Measurements from ENCODE around the gene NFIA.

The NFIA gene

DNA sequence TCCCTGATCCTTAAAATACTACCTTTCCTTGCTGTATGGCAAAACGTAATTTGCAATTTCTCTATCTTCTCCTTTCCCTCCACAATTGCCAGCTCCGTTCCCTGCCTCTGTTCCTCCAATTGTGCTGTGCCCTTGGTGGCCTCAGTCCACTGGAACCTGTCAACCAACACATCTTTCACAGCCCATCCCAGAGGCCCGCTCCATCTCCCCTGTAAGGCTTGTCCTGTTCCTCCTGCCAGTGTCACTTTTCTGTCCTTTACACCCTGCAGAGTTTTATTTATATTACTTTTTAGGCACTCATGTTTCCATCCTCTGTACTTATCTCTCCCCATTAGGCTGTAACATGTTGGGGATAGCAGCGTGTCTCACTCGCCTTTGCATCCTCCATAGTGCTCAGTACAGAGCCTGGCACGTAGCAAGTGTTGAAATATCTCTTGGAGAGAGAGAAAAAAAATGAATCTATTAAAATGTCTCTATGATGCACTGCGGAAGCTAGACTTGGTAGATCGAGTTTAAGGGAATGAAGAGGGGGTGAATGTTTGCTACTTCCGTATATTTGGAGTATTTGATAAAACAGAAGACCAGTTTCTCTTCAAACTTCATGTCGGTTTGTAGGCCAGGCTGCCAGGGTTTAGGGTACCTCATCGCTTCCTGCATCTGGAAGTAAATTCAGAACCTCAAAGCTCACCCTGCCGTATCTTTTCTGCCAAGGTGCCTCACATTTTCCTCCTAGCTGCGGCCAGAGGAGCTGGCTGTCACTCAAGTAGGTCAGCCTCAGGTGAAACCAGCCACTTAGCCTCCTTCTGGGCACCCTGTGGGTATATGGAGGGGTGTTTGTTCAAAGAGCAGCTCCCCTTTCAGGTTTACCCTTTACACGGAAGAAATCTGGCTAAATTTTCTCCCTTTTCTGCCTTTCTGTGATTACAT, 338.8 kb downstream of the NFIA start:
- H3K23ac ChIP-seq (ENCODE audit: low read length in 2 of 2): no peak overlapping the region
- no peak overlapping the region for H2AK5ac ChIP-seq (ENCODE audit: low read length, severe bottlenecking)
- no peak overlapping the region for H2BK15ac ChIP-seq (ENCODE audit: low read depth, poor library complexity, severe bottlenecking)
- no peaks in the 10 kb centered on the region for H3K27me3 ChIP-seq (ENCODE audit: control insufficient read depth in 1 of 2, insufficient read depth in 1 of 2, low read length in 2 of 2)
- no peaks in the 10 kb centered on the region for H3K4me1 ChIP-seq (ENCODE audit: control insufficient read depth, insufficient read depth, low read depth, low read length)
- H3K18ac ChIP-seq (ENCODE audit: low read depth in 1 of 2, low read length in 2 of 2): no peak overlapping the region
- no peak overlapping the region for H3K14ac ChIP-seq (ENCODE audit: low read length in 2 of 2)
- no peak overlapping the region for H2BK5ac ChIP-seq (ENCODE audit: low read depth, low read length, poor library complexity, severe bottlenecking)
- no peak overlapping the region for H3K4ac ChIP-seq (ENCODE audit: low read depth in 1 of 2, low read length in 2 of 2)
- H3K4me2 ChIP-seq (ENCODE audit: low read length, poor library complexity, severe bottlenecking): no peak overlapping the region
- 91% methylated on average over 13 of the region's 14 CpGs for WGBS
- H3K27ac ChIP-seq (ENCODE audit: low read length, poor library complexity, severe bottlenecking): no peak overlapping the region
- H3K4me3 ChIP-seq (ENCODE audit: insufficient read depth in 1 of 2, low read depth in 1 of 2, low read length in 2 of 2): no peak overlapping the region
- H4K8ac ChIP-seq (ENCODE audit: low read length): no peak overlapping the region
- H3K36me3 ChIP-seq (ENCODE audit: control insufficient read depth in 1 of 2, insufficient read depth in 2 of 2, low read depth in 1 of 2, low read length in 2 of 2): peaks cover 0 to 3% of the 10 kb centered on the region in 2 experiments
- no peak overlapping the region for H4K91ac ChIP-seq (ENCODE audit: low read length)
- no peak overlapping the region for H2AFZ ChIP-seq (ENCODE audit: low read depth, low read length)
- DNase-seq: no peak
- H2BK12ac ChIP-seq (ENCODE audit: low read length in 2 of 2): no peak overlapping the region
- H3K9ac ChIP-seq (ENCODE audit: low read length): no peak overlapping the region
- H2BK120ac ChIP-seq (ENCODE audit: low read depth, low read length): no peak overlapping the region
- no peaks in the 10 kb centered on the region for H3K9me3 ChIP-seq (ENCODE audit: control insufficient read depth, low read length)
- no peaks in the 10 kb centered on the region for H3K79me1 ChIP-seq (replicated peaks; ENCODE audit: low read length, poor library complexity, severe bottlenecking)

DNA sequence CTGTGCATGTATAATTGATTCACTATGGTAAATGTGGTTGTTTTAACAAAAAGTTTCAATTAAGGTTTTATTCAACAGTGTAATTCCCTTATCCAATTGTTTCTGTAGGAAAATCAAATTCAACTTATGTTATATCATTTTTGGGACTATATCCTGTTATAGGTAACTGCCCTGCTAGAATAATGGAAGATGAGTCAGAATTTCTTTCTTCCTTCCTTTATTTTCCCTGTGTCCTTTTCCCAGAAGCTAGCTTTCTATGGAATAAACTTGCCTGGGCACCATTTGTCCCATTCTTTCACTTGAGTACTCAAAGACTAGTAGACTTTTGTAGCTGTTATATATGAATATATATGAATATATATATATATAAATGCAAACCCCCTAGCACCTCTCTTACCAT, 341.3 kb downstream of the NFIA start:
- Histone ChIP-seq H2BK15ac (ENCODE audit: low read depth, poor library complexity, severe bottlenecking) (no peak overlapping the region), H2BK5ac (ENCODE audit: low read depth, low read length, poor library complexity, severe bottlenecking) (no peak overlapping the region), H3K27ac (ENCODE audit: low read length, poor library complexity, severe bottlenecking) (no peak overlapping the region), H2AFZ (ENCODE audit: low read depth, low read length) (no peak overlapping the region), H4K8ac (ENCODE audit: low read length) (no peak overlapping the region), H3K14ac (ENCODE audit: low read length in 2 of 2) (no peak overlapping the region), H3K9me3 (ENCODE audit: control insufficient read depth, low read length) (no peaks in the 10 kb centered on the region), H3K23ac (ENCODE audit: low read length in 2 of 2) (no peak overlapping the region), H3K4me1 (ENCODE audit: control insufficient read depth, insufficient read depth, low read depth, low read length) (no peaks in the 10 kb centered on the region), H2BK12ac (ENCODE audit: low read length in 2 of 2) (no peak overlapping the region), H3K18ac (ENCODE audit: low read depth in 1 of 2, low read length in 2 of 2) (no peak overlapping the region), H3K79me1 (replicated peaks; ENCODE audit: low read length, poor library complexity, severe bottlenecking) (no peaks in the 10 kb centered on the region), H3K9ac (ENCODE audit: low read length) (no peak overlapping the region), H4K91ac (ENCODE audit: low read length) (no peak overlapping the region), H3K36me3 (ENCODE audit: control insufficient read depth in 1 of 2, insufficient read depth in 2 of 2, low read depth in 1 of 2, low read length in 2 of 2) (peaks cover 0 to 3% of the 10 kb centered on the region in 2 experiments), H3K4ac (ENCODE audit: low read depth in 1 of 2, low read length in 2 of 2) (no peak overlapping the region), H3K27me3 (ENCODE audit: control insufficient read depth in 1 of 2, insufficient read depth in 1 of 2, low read length in 2 of 2) (no peaks in the 10 kb centered on the region), H3K4me2 (ENCODE audit: low read length, poor library complexity, severe bottlenecking) (no peak overlapping the region), H3K4me3 (ENCODE audit: insufficient read depth in 1 of 2, low read depth in 1 of 2, low read length in 2 of 2) (no peak overlapping the region), H2AK5ac (ENCODE audit: low read length, severe bottlenecking) (no peak overlapping the region), H2BK120ac (ENCODE audit: low read depth, low read length) (no peak overlapping the region)
- DNase-seq: no peak

DNA sequence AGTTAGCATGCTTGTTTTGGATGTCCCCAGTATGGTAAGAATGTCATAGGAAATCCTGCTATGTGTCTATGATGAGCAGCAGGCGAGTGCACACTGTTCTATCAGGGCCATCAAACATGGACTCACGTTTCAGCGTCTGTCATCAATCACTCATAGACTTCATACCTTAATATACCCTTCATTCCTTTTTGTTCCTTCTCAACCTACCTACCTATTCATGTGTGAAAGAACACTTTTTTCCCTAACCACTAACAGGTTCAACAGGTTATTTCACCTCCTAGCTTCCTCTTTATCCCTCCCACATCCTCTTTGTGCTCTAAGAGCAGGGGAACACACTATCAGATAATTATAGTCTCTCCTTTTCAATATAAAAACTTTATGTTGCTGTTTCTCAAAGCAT, 342.0 kb downstream of the NFIA start:
- WGBS: 92% methylated on average over 3 of the region's 3 CpGs
- Histone ChIP-seq H3K36me3 (ENCODE audit: control insufficient read depth in 1 of 2, insufficient read depth in 2 of 2, low read depth in 1 of 2, low read length in 2 of 2) (peaks cover 0 to 3% of the 10 kb centered on the region in 2 experiments), H3K79me1 (replicated peaks; ENCODE audit: low read length, poor library complexity, severe bottlenecking) (no peaks in the 10 kb centered on the region), H3K18ac (ENCODE audit: low read depth in 1 of 2, low read length in 2 of 2) (no peak overlapping the region), H2BK5ac (ENCODE audit: low read depth, low read length, poor library complexity, severe bottlenecking) (no peak overlapping the region), H3K9ac (ENCODE audit: low read length) (no peak overlapping the region), H4K91ac (ENCODE audit: low read length) (no peak overlapping the region), H4K8ac (ENCODE audit: low read length) (no peak overlapping the region), H3K4me1 (ENCODE audit: control insufficient read depth, insufficient read depth, low read depth, low read length) (no peaks in the 10 kb centered on the region), H2BK120ac (ENCODE audit: low read depth, low read length) (no peak overlapping the region), H3K27ac (ENCODE audit: low read length, poor library complexity, severe bottlenecking) (no peak overlapping the region), H3K9me3 (ENCODE audit: control insufficient read depth, low read length) (no peaks in the 10 kb centered on the region), H2BK12ac (ENCODE audit: low read length in 2 of 2) (no peak overlapping the region), H3K23ac (ENCODE audit: low read length in 2 of 2) (no peak overlapping the region), H3K14ac (ENCODE audit: low read length in 2 of 2) (no peak overlapping the region), H3K4ac (ENCODE audit: low read depth in 1 of 2, low read length in 2 of 2) (no peak overlapping the region), H2BK15ac (ENCODE audit: low read depth, poor library complexity, severe bottlenecking) (no peak overlapping the region), H3K4me2 (ENCODE audit: low read length, poor library complexity, severe bottlenecking) (no peak overlapping the region), H3K4me3 (ENCODE audit: insufficient read depth in 1 of 2, low read depth in 1 of 2, low read length in 2 of 2) (no peak overlapping the region), H3K27me3 (ENCODE audit: control insufficient read depth in 1 of 2, insufficient read depth in 1 of 2, low read length in 2 of 2) (no peaks in the 10 kb centered on the region), H2AFZ (ENCODE audit: low read depth, low read length) (no peak overlapping the region), H2AK5ac (ENCODE audit: low read length, severe bottlenecking) (no peak overlapping the region)
- DNase-seq: no peak

DNA sequence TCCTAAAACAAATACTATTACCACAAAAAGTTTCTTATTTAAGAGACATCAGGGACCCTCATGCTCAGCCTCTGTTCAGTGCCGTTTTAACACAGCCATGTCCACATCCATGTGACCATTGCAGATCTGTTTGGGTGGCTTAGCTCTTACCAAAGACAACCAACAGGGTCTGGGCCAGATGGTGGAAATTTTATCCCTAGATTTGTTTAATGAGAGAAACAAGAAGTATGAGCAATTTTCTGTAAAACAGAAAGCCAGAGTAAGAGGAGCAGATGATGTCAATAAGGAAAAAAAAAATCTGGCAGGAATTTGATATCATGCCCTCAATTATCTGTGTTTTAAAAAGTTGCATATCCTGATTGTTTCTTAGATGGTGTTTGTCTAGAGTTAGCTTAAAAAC, 342.7 kb downstream of the NFIA start:
- Histone ChIP-seq H3K14ac (ENCODE audit: low read length in 2 of 2) (no peak overlapping the region), H3K4ac (ENCODE audit: low read depth in 1 of 2, low read length in 2 of 2) (no peak overlapping the region), H2BK15ac (ENCODE audit: low read depth, poor library complexity, severe bottlenecking) (no peak overlapping the region), H2BK5ac (ENCODE audit: low read depth, low read length, poor library complexity, severe bottlenecking) (no peak overlapping the region), H3K9me3 (ENCODE audit: control insufficient read depth, low read length) (no peaks in the 10 kb centered on the region), H3K4me2 (ENCODE audit: low read length, poor library complexity, severe bottlenecking) (no peak overlapping the region), H3K4me1 (ENCODE audit: control insufficient read depth, insufficient read depth, low read depth, low read length) (no peaks in the 10 kb centered on the region), H3K27me3 (ENCODE audit: control insufficient read depth in 1 of 2, insufficient read depth in 1 of 2, low read length in 2 of 2) (no peaks in the 10 kb centered on the region), H2BK120ac (ENCODE audit: low read depth, low read length) (no peak overlapping the region), H3K36me3 (ENCODE audit: control insufficient read depth in 1 of 2, insufficient read depth in 2 of 2, low read depth in 1 of 2, low read length in 2 of 2) (peaks cover 0 to 3% of the 10 kb centered on the region in 2 experiments), H4K91ac (ENCODE audit: low read length) (no peak overlapping the region), H4K8ac (ENCODE audit: low read length) (no peak overlapping the region), H2AK5ac (ENCODE audit: low read length, severe bottlenecking) (no peak overlapping the region), H2AFZ (ENCODE audit: low read depth, low read length) (no peak overlapping the region), H2BK12ac (ENCODE audit: low read length in 2 of 2) (no peak overlapping the region), H3K9ac (ENCODE audit: low read length) (no peak overlapping the region), H3K4me3 (ENCODE audit: insufficient read depth in 1 of 2, low read depth in 1 of 2, low read length in 2 of 2) (no peak overlapping the region), H3K27ac (ENCODE audit: low read length, poor library complexity, severe bottlenecking) (no peak overlapping the region), H3K79me1 (replicated peaks; ENCODE audit: low read length, poor library complexity, severe bottlenecking) (no peaks in the 10 kb centered on the region), H3K23ac (ENCODE audit: low read length in 2 of 2) (no peak overlapping the region), H3K18ac (ENCODE audit: low read depth in 1 of 2, low read length in 2 of 2) (no peak overlapping the region)
- 82% methylated on average over 1 of the region's 1 CpG for WGBS
- DNase-seq: no peak

All from mesenchymal stem cell (in vitro differentiated cells and primary cell).